Liver (tissue), 9 donors: ENCODE data around the gene CD300C. TPM values are rescaled to one million over a fixed set of nuclear protein-coding genes. Genes with fewer than 3 reads are reported as not detected.

Experiments
- DNase-seq: peaks from one replicate; pipeline ENCODE4 v3.0.0-alpha.2; 2017; ENCODE audit warnings: low spot score
- H3K27ac ChIP-seq, 2 donors: one replicate each; pipeline ENCODE4 v1.7.0; 2013; ENCODE audit warnings: inconsistent platforms in 2 of 2, low read length in 2 of 2, control low read depth in 1 of 2, low read depth in 1 of 2, mild to moderate bottlenecking in 1 of 2
- H3K27me3 ChIP-seq, 4 donors: one replicate each; pipeline versions ENCODE4 v1.6.1 to v1.7.0; 2013; ENCODE audit warnings: low read length in 3 of 4, inconsistent platforms in 1 of 4, mild to moderate bottlenecking in 1 of 4, moderate library complexity in 1 of 4; ENCODE audit not compliant: control insufficient read depth in 4 of 4, insufficient read depth in 4 of 4
- H3K36me3 ChIP-seq, 4 donors: one replicate each; pipeline versions ENCODE4 v1.6.1 to v1.7.0; 2013; ENCODE audit warnings: low read length in 3 of 4, mild to moderate bottlenecking in 3 of 4, low read depth in 1 of 4, moderate library complexity in 1 of 4; ENCODE audit not compliant: control insufficient read depth in 4 of 4, insufficient read depth in 3 of 4
- H3K4me1 ChIP-seq, 4 donors: one replicate each; pipeline versions ENCODE4 v1.6.1 to v1.7.0; 2013; ENCODE audit warnings: low read length in 3 of 4, mild to moderate bottlenecking in 3 of 4, moderate library complexity in 1 of 4; ENCODE audit not compliant: control insufficient read depth in 4 of 4, insufficient read depth in 4 of 4
- H3K4me3 ChIP-seq, 3 donors: one replicate each; pipeline versions ENCODE4 v1.6.1 to v1.7.0; 2013; ENCODE audit warnings: low read length in 3 of 3, control low read depth in 1 of 3, low read depth in 1 of 3, mild to moderate bottlenecking in 1 of 3
- H3K9ac ChIP-seq, 2 donors: one replicate each; pipeline ENCODE4 v1.7.0; 2013; ENCODE audit warnings: low read length in 2 of 2, mild to moderate bottlenecking in 2 of 2, moderate library complexity in 2 of 2, control low read depth in 1 of 2, low read depth in 1 of 2
- H3K9me3 ChIP-seq, 4 donors: one replicate each; pipeline versions ENCODE4 v1.6.1 to v1.7.0; 2013; ENCODE audit warnings: low read length in 3 of 4; ENCODE audit not compliant: control insufficient read depth in 4 of 4
- EGR1 ChIP-seq, 2 donors: IDR thresholded peaks; 2 replicates each; pipeline ENCODE4 v1.6.1; 2016 to 2018; ENCODE audit warnings: antibody characterized with exemption in 2 of 2, low read depth in 2 of 2
- FOXA1 ChIP-seq: IDR thresholded peaks from 2 replicates; pipeline ENCODE4 v1.6.1; 2016; ENCODE audit warnings: antibody characterized with exemption
- FOXA2 ChIP-seq: IDR thresholded peaks from 2 replicates; pipeline ENCODE4 v1.6.1; 2016; ENCODE audit warnings: antibody characterized with exemption
- GABPA ChIP-seq, 2 donors: IDR thresholded peaks in 1 of 2; conservative IDR thresholded peaks in 1 of 2; 2 replicates each; pipeline ENCODE4 v1.6.1; 2016; ENCODE audit warnings: antibody characterized with exemption in 2 of 2, mild to moderate bottlenecking in 1 of 2, moderate library complexity in 1 of 2
- HNF4A ChIP-seq, 2 donors: conservative IDR thresholded peaks; 2 replicates each; pipeline ENCODE4 v1.6.1; 2016; ENCODE audit warnings: antibody characterized with exemption in 2 of 2, mild to moderate bottlenecking in 2 of 2
- HNF4G ChIP-seq: IDR thresholded peaks from 2 replicates; pipeline ENCODE4 v1.6.1; 2016; ENCODE audit warnings: antibody characterized with exemption
- JUND ChIP-seq, 2 donors: IDR thresholded peaks; 2 replicates each; pipeline ENCODE4 v1.6.1; 2016; ENCODE audit warnings: antibody characterized with exemption in 2 of 2
- NR2F2 ChIP-seq: IDR thresholded peaks from 2 replicates; pipeline ENCODE4 v1.6.1; 2016; ENCODE audit warnings: antibody characterized with exemption
- RAD21 ChIP-seq, 2 donors: IDR thresholded peaks; 2 replicates each; pipeline ENCODE4 v1.6.1; 2016; ENCODE audit warnings: antibody characterized with exemption in 2 of 2, mild to moderate bottlenecking in 2 of 2
- RXRA ChIP-seq, 2 donors: IDR thresholded peaks; 2 replicates each; pipeline ENCODE4 v1.6.1; 2017 to 2018; ENCODE audit warnings: antibody characterized with exemption in 2 of 2, mild to moderate bottlenecking in 1 of 2
- SP1 ChIP-seq: IDR thresholded peaks from 2 replicates; pipeline ENCODE4 v1.6.1; 2018; ENCODE audit warnings: antibody characterized with exemption, mild to moderate bottlenecking
- TAF1 ChIP-seq: conservative IDR thresholded peaks from 2 replicates; pipeline ENCODE4 v1.6.1; 2016; ENCODE audit warnings: antibody characterized with exemption, mild to moderate bottlenecking
- YY1 ChIP-seq: IDR thresholded peaks from 2 replicates; pipeline ENCODE4 v1.6.1; 2016; ENCODE audit warnings: antibody characterized with exemption, mild to moderate bottlenecking
- WGBS: extraction: QIAGEN DNeasy Blood & Tissue Kit; methylation state at CpG from one replicate; pipeline ENCODE4 v1.1.7; 2013; 5-methylcytosine and 5-hydroxymethylcytosine counted together
- polyA plus RNA-seq, 2 donors: library from polyadenylated mRNA; stranded (reverse) in 1 of 2; unstranded in 1 of 2; fragments of 200-250 nt in 1 of 2; fragments of >200 nt in 1 of 2; fragmentation: Nextera tagmentation in 1 of 2; extraction: Ambion mirVana in 1 of 2; gene quantifications; one replicate each; pipeline versions ENCODE4 v1.2.1 to v1.2.3, GENCODE V29; 2013 to 2015
- total RNA-seq, 2 donors: library from RNA; depleted of rRNA; stranded (reverse); fragments of >200 nt; gene quantifications; one replicate each; pipeline ENCODE4 v1.2.3, GENCODE V29; 2014
- TF ChIP-seq, protein P1 (sequence below): IDR thresholded peaks from 2 replicates; pipeline ENCODE4 v1.6.1; 2016; ENCODE audit warnings: antibody characterized with exemption
- TF ChIP-seq, protein P2 (sequence below): IDR thresholded peaks from 2 replicates; pipeline ENCODE4 v1.6.1; 2016; ENCODE audit warnings: antibody characterized with exemption
- TF ChIP-seq, protein P3 (sequence below): IDR thresholded peaks from 2 replicates; pipeline ENCODE4 v1.6.1; 2016; ENCODE audit warnings: antibody characterized with exemption
- TF ChIP-seq, protein P4 (sequence below): fragments of 150-350 bp; IDR thresholded peaks from 2 replicates; pipeline ENCODE4 v1.5.1; 2017; ENCODE audit warnings: improper control_type of control experiment, low read depth, low read length; ENCODE audit not compliant: missing input control
- donor health status: healthy.
- donor health status: healthy.
- donor health status: healthy.
- donor health status: healthy.
- donor health status: healthy.

The CD300C gene
- total and polyA plus RNA-seq, 4 donors: 0.17 to 1.5 (median 1.0) TPM

DNA sequence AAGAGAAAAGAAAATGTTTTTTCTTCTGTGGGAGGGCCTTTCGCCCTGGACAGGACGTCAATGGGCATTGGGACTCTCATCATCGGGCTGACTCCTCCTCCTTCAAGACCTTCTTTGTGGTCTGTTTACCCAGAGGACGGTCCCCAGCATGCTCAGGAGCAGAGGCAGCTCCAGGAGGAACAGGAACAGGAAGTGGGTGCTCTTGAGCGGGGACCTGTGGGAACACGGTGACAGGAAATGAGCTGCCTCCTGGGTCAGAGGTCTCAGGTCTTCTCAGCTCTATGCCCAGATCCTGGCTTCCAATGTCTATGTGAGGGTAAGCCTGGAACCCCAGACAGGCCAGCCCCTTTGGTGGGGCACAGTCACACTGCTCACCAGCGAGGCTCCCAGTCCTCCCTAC is 34.0 kb upstream of the CD300C start:
- WGBS: 66% methylated on average over 7 of the region's 7 CpGs
- DNase-seq: no peak
- H3K27me3 ChIP-seq: peaks cover 0 to 5% (median 0%) of the 10 kb centered on the region in 4 donors
- H3K36me3 ChIP-seq: no peaks in the 10 kb centered on the region
- no peak overlapping the region for H3K4me3 ChIP-seq
- TF ChIP-seq NR2F2 (no peak), TAF1 (no peak), SP1 (no peak), JUND (IDR thresholded peaks at IDR 0.05) (no peak), HNF4A (conservative IDR thresholded peaks at IDR 0.05) (no peak), RAD21 (IDR thresholded peaks at IDR 0.05) (no peak), RXRA (IDR thresholded peaks at IDR 0.05) (no peak), FOXA2 (no peak), FOXA1 (no peak)
- TF ChIP-seq, protein P1, sequence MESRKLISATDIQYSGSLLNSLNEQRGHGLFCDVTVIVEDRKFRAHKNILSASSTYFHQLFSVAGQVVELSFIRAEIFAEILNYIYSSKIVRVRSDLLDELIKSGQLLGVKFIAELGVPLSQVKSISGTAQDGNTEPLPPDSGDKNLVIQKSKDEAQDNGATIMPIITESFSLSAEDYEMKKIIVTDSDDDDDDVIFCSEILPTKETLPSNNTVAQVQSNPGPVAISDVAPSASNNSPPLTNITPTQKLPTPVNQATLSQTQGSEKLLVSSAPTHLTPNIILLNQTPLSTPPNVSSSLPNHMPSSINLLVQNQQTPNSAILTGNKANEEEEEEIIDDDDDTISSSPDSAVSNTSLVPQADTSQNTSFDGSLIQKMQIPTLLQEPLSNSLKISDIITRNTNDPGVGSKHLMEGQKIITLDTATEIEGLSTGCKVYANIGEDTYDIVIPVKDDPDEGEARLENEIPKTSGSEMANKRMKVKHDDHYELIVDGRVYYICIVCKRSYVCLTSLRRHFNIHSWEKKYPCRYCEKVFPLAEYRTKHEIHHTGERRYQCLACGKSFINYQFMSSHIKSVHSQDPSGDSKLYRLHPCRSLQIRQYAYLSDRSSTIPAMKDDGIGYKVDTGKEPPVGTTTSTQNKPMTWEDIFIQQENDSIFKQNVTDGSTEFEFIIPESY: no peak
- TF ChIP-seq, protein P2, sequence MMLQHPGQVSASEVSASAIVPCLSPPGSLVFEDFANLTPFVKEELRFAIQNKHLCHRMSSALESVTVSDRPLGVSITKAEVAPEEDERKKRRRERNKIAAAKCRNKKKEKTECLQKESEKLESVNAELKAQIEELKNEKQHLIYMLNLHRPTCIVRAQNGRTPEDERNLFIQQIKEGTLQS: no peak
- TF ChIP-seq, protein P3, sequence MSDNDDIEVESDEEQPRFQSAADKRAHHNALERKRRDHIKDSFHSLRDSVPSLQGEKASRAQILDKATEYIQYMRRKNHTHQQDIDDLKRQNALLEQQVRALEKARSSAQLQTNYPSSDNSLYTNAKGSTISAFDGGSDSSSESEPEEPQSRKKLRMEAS: no peak
- H3K9me3 ChIP-seq: peaks cover 0 to 2% (median 0%) of the 10 kb centered on the region in 4 donors
- no peak overlapping the region for H3K9ac ChIP-seq
- no peak overlapping the region for H3K27ac ChIP-seq
- H3K4me1 ChIP-seq: no peaks in the 10 kb centered on the region

DNA sequence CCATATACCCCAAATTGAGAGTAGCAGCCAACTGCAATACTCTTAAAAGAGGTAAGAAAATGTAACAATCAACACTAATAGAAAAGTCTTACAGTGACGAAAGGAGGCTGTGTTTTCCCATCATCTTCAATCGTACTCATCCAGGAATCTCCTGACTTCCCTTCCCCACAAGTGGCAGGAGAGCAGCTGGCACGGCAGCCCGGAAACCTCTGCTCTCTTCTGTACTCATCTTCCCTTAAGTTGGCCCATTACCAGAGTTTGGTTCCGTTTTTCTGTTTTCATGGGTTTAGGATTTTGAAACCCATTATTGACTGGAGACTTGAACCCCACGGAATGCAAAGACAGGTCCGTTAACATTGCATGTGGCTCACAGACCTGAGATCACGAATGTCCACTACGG is 33.1 kb upstream of the CD300C start:
- no peaks in the 10 kb centered on the region for H3K36me3 ChIP-seq
- H3K9me3 ChIP-seq: peaks cover 0 to 2% (median 0%) of the 10 kb centered on the region in 4 donors
- TF ChIP-seq RXRA (IDR thresholded peaks at IDR 0.05) (no peak), HNF4A (conservative IDR thresholded peaks at IDR 0.05) (no peak), GABPA (IDR thresholded peaks at IDR 0.05 in 1 of 2, conservative IDR thresholded peaks at IDR 0.05 in 1 of 2) (no peak), JUND (IDR thresholded peaks at IDR 0.05) (no peak), NR2F2 (no peak), FOXA2 (no peak), YY1 (no peak), TAF1 (no peak), HNF4G (no peak), FOXA1 (no peak), EGR1 (IDR thresholded peaks at IDR 0.05; ENCODE audit: low read depth in 2 of 2) (no peak), SP1 (no peak)
- TF ChIP-seq, protein P3: no peak
- TF ChIP-seq, protein P1: no peak
- TF ChIP-seq, protein P2: no peak
- TF ChIP-seq, protein P4, sequence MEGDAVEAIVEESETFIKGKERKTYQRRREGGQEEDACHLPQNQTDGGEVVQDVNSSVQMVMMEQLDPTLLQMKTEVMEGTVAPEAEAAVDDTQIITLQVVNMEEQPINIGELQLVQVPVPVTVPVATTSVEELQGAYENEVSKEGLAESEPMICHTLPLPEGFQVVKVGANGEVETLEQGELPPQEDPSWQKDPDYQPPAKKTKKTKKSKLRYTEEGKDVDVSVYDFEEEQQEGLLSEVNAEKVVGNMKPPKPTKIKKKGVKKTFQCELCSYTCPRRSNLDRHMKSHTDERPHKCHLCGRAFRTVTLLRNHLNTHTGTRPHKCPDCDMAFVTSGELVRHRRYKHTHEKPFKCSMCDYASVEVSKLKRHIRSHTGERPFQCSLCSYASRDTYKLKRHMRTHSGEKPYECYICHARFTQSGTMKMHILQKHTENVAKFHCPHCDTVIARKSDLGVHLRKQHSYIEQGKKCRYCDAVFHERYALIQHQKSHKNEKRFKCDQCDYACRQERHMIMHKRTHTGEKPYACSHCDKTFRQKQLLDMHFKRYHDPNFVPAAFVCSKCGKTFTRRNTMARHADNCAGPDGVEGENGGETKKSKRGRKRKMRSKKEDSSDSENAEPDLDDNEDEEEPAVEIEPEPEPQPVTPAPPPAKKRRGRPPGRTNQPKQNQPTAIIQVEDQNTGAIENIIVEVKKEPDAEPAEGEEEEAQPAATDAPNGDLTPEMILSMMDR: no peak
- peaks cover 0 to 5% (median 0%) of the 10 kb centered on the region in 4 donors for H3K27me3 ChIP-seq
- H3K4me1 ChIP-seq: no peaks in the 10 kb centered on the region
- H3K9ac ChIP-seq: no peak overlapping the region
- no peak overlapping the region for H3K4me3 ChIP-seq
- WGBS: 80% methylated on average over 9 of the region's 9 CpGs
- no peak for DNase-seq
- H3K27ac ChIP-seq: no peak overlapping the region
